Right lobe of liver (tissue), 4 donors: Measurements from ENCODE around the gene YWHAG.

Experiments used
- POLR2A ChIP-seq: fragments of 450-650 bp; IDR thresholded peaks from one replicate; pipeline ENCODE4 v1.6.1; 2017; ENCODE audit warnings: antibody characterized with exemption, mild to moderate bottlenecking
- TF ChIP-seq, protein P1 (sequence below), 4 donors: fragments of 200-600 bp in 3 of 4; fragments of 450-650 bp in 1 of 4; IDR thresholded peaks; one replicate each; pipeline versions ENCODE4 v1.5.1 to v1.8.0; 2016 to 2022; ENCODE audit warnings: antibody characterized with exemption in 4 of 4, mild to moderate bottlenecking in 2 of 4
- donor health status: DM: no; HTN: no; CAD: no.
- donor health status: DM: no; HTN: no; CAD: no.
- donor health status: DM: no; HTN: yes; CAD: no.

DNA sequence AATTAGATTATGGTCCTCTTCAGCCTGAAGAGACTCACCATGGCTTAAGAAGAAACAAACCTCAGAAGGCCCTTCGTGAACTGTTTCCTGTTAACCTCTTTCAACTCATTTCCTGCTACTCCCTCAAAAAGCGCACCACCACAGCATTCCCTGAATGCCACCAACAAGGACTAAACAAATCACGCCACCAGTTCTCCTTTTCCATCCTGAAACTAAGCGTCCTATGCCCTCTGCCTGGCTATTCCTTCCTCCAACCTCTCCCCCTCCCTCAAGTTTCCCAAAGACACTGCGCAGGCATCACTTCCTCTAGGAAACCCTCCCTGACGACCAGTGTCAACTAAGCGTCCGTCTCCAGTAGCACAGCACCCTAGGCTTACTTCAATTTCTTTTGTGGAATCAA, 12.0 kb downstream of the YWHAG start:
- TF ChIP-seq, protein P1, sequence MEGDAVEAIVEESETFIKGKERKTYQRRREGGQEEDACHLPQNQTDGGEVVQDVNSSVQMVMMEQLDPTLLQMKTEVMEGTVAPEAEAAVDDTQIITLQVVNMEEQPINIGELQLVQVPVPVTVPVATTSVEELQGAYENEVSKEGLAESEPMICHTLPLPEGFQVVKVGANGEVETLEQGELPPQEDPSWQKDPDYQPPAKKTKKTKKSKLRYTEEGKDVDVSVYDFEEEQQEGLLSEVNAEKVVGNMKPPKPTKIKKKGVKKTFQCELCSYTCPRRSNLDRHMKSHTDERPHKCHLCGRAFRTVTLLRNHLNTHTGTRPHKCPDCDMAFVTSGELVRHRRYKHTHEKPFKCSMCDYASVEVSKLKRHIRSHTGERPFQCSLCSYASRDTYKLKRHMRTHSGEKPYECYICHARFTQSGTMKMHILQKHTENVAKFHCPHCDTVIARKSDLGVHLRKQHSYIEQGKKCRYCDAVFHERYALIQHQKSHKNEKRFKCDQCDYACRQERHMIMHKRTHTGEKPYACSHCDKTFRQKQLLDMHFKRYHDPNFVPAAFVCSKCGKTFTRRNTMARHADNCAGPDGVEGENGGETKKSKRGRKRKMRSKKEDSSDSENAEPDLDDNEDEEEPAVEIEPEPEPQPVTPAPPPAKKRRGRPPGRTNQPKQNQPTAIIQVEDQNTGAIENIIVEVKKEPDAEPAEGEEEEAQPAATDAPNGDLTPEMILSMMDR (IDR thresholded peaks at IDR 0.05) = no peak
- no peak for TF ChIP-seq POLR2A
